ENCODE results near the gene ACO1. TPM values are rescaled to one million over a fixed set of nuclear protein-coding genes. Genes with fewer than 3 reads are reported as not detected.
A peak's percentile ranks its signal among the peaks of the same experiment; 100 is the strongest.

ACO1 gene
- total and polyA plus RNA-seq, 7 donors, result 15.6 to 39.4 (median 27.2) TPM

DNA sequence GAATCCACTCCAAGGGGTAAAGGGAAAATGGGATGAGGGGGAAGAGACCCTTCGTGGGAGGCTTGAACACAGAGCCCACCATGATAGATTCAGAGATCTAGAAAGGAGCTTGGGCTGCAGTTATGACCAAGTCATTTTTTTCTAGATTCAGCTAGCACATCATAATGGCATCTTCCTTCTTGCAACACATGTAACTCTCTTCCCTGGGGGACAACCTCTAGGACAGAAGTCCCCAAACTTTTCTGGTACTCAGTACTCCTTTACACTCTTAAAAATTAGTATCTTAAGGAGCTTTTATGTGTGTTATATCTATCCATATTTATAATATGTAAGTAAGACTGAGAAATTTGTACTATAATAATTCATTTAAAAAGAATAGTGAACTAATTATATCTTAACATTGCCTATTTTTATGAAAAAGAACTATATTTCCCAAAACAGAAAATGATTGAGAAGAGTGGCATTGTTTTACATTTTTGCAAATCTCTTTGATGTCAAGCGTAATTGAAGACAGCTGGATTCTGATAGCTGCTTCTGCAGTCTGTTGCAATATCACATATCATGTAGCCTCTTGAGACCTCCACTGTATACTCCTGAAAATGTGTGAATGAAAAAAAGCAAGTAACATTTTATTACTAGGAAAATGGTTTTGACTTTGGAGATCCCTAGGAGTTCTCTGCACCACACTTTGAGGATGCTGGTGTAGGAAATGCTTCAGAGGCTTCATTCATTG, 875 bp downstream of the ACO1 start:
- TF ChIP-seq, protein P1, sequence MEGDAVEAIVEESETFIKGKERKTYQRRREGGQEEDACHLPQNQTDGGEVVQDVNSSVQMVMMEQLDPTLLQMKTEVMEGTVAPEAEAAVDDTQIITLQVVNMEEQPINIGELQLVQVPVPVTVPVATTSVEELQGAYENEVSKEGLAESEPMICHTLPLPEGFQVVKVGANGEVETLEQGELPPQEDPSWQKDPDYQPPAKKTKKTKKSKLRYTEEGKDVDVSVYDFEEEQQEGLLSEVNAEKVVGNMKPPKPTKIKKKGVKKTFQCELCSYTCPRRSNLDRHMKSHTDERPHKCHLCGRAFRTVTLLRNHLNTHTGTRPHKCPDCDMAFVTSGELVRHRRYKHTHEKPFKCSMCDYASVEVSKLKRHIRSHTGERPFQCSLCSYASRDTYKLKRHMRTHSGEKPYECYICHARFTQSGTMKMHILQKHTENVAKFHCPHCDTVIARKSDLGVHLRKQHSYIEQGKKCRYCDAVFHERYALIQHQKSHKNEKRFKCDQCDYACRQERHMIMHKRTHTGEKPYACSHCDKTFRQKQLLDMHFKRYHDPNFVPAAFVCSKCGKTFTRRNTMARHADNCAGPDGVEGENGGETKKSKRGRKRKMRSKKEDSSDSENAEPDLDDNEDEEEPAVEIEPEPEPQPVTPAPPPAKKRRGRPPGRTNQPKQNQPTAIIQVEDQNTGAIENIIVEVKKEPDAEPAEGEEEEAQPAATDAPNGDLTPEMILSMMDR (IDR thresholded peaks at IDR 0.05), result no peak
- H3K4me3 ChIP-seq, result peak overlapping the region; percentile 73
- no peaks in the 10 kb centered on the region for H3K27me3 ChIP-seq (ENCODE audit: insufficient read depth in 3 of 3, low read length in 2 of 3)
- no peaks in the 10 kb centered on the region for H3K9me3 ChIP-seq
- 34 to 53% (median 45%) methylated on average over 2 of the region's 2 CpGs for WGBS, 3 donors
- H3K27ac ChIP-seq, result peak overlapping the region; percentile 83
- no peaks in the 10 kb centered on the region for H3K36me3 ChIP-seq (ENCODE audit: insufficient read depth in 1 of 2, low read depth in 1 of 2)
- intact Hi-C loops (cut with DNase I), result no loop called here
- no peak for DNase-seq
- peaks cover 12% of the 10 kb centered on the region for H3K4me1 ChIP-seq
- ATAC-seq, result peak; percentile 14 to 53 (median 21)

DNA sequence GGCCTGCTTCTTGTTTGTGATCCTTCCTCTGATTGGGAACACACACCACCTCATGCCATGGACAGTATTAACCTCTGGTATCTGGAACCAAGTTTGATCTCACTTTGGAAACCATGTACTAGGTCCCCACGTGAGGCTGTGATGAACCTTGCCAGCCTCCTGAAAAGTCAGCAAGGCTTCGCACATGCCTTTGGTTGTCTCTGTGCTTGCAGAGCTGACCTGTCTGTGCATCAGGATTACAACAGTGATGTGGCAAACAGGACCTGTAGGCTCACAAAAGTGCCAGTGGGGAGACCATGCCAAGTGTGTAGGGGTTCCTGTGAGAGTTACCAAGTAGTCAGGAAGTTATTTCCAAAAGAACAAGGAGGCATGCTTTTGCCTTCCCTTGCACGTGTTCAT, 1.4 kb downstream of the ACO1 start:
- DNase-seq, result no peak
- peaks cover 12% of the 10 kb centered on the region for H3K4me1 ChIP-seq
- H3K36me3 ChIP-seq (ENCODE audit: insufficient read depth in 1 of 2, low read depth in 1 of 2), result no peaks in the 10 kb centered on the region
- H3K27ac ChIP-seq, result no peak overlapping the region
- WGBS, 3 donors, result 63 to 70% (median 68%) methylated on average over 3 of the region's 3 CpGs
- no peaks in the 10 kb centered on the region for H3K9me3 ChIP-seq
- TF ChIP-seq, protein P1 (IDR thresholded peaks at IDR 0.05), result no peak
- H3K4me3 ChIP-seq, result no peak overlapping the region
- intact Hi-C loops (cut with DNase I), result loop anchor here in 1 of 2 donors (2.0 kb wide), 1 partner anchor 141 kb away; the partner anchor contains the start of gene RIGI
- no peak for ATAC-seq
- no peaks in the 10 kb centered on the region for H3K27me3 ChIP-seq (ENCODE audit: insufficient read depth in 3 of 3, low read length in 2 of 3)

DNA sequence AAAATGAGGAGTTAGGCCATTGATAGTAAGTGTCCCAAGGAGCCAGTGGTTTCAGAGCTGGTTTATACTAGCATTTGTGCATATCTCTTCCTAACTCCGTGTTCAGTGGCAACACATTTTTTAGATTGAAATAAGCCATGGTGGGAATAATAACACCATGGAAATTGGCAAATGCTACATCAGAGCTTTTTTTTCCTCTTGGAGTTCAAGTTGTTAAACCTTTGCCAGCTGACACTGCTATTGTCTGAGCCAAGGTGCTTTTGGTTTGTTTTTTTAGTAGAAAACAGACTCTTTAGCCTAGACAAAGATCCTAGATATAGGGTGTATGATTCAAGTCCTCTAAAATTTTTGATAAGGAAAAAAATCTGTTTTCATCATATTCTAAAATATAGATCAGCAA, 2.8 kb downstream of the ACO1 start:
- Histone ChIP-seq H3K36me3 (ENCODE audit: insufficient read depth in 1 of 2, low read depth in 1 of 2) (no peaks in the 10 kb centered on the region), H3K27me3 (ENCODE audit: insufficient read depth in 3 of 3, low read length in 2 of 3) (no peaks in the 10 kb centered on the region), H3K9me3 (no peaks in the 10 kb centered on the region), H3K4me3 (no peak overlapping the region), H3K27ac (no peak overlapping the region), H3K4me1 (peaks cover 12% of the 10 kb centered on the region)
- WGBS, 3 donors, result 33 to 46% (median 44%) methylated on average over 1 of the region's 1 CpG
- DNase-seq, result no peak
- intact Hi-C loops (cut with DNase I), result loop anchor here in 1 of 2 donors (2.0 kb wide), 1 partner anchor 140 kb away; the partner anchor contains the start of gene RIGI
- TF ChIP-seq, protein P1 (IDR thresholded peaks at IDR 0.05), result no peak
- no peak for ATAC-seq

- WGBS, 3 donors, result 61 to 70% (median 67%) methylated on average over 6 of the region's 6 CpGs
- Histone ChIP-seq H3K36me3 (ENCODE audit: insufficient read depth in 1 of 2, low read depth in 1 of 2) (no peaks in the 10 kb centered on the region), H3K27ac (no peak overlapping the region), H3K27me3 (ENCODE audit: insufficient read depth in 3 of 3, low read length in 2 of 3) (no peaks in the 10 kb centered on the region), H3K4me1 (peaks cover 12% of the 10 kb centered on the region), H3K4me3 (no peak overlapping the region), H3K9me3 (no peaks in the 10 kb centered on the region)
- TF ChIP-seq, protein P1 (IDR thresholded peaks at IDR 0.05), result no peak
- ATAC-seq (no peak), DNase-seq (no peak)
- intact Hi-C loops (cut with DNase I), result no loop called here
These were observed 4.9 kb downstream of the ACO1 start for GRCh38 chr9:32389365-32389764.

Measured in psoas muscle (tissue), 8 donors.